ENCODE results near the gene MEGF11.

MEGF11 gene

DNA sequence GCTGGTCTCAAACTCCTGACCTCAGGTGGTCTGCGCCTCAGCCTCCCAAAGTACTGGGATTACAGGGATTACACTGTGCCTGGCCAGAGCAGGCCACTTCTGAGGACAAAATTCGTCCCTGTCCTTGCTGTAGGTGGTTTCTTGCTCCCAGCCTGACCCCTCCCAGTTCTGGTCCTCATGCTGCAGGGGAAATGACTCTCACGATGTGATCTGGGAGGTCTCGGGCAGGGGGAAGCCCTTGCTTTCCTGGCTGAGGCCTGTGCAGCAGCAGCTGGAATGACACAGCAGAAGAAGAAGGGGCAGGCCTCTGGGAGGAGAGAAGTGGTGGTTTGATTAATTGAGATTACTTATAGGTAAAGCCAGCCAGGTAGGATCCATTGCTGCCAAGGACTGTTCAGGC is 39.3 kb downstream of the MEGF11 start:
- no peak for DNase-seq

DNA sequence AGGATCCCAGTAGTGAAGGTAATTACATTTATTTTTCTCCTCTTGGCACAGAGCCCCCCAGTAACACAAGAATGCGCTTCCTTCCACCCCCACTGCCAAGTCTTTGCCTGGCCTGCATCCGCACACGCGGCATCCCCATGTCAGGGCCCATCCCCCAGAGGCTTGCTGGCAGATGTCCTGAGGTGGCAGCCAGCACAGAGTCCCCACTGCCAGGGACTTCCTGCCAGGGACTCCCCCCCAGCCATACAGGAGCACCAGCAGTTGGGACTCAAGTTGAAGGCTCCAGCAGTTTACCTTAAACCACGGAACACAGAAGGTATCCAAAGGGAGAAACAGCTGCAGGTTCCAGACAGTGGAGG is 41.0 kb downstream of the MEGF11 start:
- no peak for DNase-seq

DNA sequence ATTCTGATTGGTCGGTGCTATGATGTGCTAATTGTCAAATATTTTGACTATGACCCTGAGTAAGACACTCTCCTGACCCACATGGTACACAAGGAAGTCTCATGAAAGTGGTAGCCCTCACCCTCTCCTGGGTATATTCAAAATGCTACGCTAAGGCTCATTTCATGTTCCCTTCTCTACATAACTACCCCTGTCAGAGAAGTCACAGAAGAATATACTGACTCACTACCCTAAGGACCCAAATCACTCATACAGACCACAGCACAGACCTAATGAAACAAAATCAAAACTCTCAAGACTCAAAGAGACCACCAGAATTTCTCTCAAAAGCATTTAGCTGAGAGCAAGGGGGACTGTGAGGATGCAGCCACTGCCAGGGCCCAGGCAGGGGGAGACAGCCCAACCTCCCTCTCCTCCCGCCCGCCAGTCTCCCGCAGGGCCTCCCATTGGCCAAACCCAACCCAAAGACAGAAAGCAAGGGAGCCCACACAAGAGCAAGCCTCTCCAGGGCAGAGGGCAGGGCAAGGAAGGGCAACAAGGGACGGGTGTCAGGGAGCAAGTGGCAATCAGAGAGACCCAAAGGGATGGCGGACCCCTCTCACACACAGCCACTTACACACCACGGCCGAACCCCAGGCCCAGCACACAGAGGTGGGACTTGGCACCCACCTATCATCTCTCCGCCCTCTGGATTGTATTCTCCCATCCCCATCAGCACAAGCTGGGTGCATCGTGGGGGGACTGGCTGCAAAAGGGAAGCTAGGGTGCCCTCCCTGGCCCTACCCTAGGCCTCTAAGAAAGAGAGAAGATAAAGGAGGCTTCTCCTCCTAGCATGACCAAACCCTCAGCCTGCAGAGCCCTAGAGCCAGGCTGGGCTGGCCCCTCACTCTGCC is 41.6 kb downstream of the MEGF11 start:
- no peak for DNase-seq

DNA sequence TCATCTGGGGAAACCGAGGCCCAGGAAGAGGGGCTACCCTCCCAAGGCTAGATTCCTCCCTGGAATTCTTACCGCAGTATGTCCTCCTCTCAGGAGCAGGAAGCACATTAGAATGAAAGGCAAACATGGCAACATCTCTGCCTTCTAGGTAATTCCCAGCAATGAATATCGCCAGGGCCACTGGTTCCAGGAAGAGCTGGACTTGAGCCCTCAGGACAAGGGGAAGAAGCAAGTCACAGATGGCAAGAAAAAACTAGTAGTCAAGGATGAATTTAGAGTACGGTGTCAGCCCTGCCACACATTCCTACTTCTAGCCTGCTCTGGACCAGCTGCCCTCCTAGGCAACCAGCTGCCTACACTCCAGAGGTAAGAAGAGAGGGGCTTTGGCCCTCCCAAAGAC is 42.9 kb downstream of the MEGF11 start:
- DNase-seq: no peak

DNA sequence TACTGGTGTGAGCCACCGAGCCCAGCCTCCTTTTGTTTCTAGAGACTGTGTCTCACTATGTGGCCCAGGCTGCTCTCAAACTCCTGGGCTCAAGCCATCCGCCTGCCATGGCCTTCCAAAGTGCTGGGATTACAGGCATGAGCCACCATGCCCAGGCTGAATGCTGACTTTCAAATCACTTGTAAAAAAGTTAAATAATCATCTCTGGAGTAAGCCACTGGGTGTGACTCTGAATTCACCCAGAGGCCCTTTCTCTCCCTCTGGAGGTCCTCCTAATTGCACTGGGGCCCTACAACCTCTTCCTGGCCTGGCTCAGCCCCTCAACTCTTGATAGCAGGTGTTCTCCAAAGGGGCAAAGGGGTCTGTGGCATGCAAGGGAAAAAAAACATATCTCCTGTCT is 54.8 kb downstream of the MEGF11 start:
- DNase-seq: no peak

DNA sequence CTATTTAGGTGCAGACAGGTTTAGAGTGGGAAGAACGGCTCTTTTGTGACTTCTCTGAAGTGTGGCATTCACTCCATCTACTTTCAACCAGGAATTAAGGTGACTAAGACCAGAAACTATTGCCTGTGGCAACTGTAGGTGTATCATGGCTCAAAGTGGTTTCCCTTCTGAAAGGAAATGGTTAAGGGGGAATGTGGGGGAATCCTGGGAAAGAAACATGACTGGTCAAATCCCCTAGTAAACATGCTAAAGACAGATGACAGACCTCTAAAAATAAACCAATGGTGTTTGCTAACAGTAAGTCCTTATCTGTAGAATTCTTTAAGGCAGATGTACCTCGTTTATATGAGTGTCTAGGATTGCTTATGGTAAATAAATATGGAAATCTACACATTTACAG is 56.9 kb downstream of the MEGF11 start:
- no peak for DNase-seq

DNA sequence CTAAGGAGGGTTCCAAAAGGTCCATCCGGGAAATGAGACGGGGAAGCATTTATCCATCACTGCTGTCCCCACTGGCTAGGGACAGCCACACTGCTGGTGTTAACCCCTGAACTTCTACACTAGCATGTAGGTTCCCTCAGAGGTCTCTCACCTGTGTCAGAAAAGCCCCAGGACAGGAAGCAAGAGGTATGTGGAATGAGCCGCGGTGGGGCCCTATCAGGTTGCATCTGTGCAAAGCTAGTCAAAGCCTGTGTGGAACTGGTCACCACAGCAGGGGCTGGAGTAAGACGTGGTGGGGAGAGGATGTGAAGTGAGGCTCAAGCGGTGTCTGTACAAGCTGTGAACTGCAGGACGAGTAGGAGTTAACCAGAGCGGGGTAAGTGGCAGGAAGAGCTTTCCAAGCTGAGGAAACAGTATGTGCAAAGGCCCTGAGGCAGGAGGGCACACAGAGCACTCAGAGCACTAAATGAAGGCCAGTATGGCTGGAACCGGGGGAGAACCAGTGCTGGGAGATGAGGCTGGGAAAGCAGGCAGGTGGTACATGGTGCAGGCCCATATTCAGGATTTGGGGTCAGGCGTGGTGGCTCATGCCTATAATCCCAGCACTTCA is 57.8 kb downstream of the MEGF11 start:
- DNase-seq: no peak

DNA sequence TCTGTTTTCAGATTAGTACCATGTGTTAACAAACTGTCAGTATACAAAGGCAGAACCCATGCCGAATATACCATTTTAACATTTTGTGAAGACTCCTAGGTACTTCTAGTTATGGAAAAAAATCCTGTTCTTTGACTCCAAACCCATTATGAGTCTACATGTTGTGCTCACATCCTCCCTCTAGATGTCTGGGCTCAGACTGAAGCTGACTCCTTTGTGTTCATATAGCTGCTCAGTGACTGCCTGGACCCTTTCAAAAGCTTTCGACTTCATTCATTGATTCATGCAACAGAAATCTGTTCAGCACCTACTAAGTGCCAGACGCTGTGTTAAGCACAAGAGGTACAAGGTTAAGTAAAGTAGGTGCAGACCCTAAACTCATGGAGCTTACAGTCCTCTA is 60.5 kb downstream of the MEGF11 start:
- no peak for DNase-seq

DNA sequence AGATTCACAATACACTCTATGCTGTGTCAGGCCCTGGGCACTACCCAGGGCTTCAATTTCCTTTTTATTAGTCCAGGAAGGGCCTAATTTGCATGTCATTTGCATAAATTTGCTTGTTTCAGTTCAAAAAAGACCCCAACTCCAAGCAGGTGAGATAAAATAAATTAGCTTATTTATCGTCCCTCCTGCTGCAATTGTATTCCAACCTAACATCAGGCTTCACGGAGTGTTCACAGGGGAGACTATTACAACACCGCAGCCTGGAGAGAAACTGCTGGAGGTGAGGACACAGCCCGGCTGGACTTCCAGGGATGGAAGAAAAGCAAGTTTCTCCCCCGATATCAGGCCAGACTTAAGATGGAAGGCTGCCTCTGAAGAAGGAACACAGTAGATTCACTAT is 62.8 kb downstream of the MEGF11 start:
- no peak for DNase-seq

DNA sequence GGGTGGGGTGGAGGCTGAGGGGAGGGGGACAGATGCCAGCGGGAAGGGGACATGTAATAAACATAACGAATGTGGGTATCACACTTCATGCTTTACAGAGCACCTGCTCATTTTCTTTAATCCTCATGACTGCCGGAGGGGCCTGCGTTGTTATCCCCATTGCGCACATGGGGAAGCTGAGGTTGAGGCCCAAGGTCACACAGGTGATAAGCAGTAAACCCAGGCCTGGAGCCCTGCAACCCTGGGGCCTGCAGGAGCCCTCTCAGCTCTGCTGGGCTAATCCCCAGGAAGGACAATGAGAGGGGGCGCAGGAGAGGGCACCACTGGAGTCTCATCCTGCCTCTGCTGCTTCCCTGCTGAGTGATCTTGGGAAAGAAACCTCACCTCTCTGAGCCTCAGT is 64.3 kb downstream of the MEGF11 start:
- no peak for DNase-seq

DNA sequence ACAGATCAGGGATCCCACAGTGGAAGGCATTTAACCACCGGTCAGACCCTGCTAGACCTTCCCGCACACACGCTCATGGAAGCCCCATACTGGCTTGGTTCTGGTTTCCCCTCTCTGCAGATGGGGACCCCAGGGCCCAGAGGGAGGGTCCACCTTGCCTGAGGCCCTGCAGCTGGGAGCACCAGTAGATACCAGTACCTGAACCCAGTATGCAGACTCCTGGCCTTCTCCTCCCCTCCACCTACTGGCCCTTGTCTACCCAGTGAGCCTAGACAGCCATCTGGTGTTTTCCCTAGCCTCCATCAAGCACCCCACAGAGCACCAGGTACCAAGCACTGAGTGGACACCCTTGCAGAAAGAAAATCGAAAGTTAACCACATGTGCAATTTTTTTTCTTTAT is 65.1 kb downstream of the MEGF11 start:
- peak; percentile 16 for DNase-seq

DNA sequence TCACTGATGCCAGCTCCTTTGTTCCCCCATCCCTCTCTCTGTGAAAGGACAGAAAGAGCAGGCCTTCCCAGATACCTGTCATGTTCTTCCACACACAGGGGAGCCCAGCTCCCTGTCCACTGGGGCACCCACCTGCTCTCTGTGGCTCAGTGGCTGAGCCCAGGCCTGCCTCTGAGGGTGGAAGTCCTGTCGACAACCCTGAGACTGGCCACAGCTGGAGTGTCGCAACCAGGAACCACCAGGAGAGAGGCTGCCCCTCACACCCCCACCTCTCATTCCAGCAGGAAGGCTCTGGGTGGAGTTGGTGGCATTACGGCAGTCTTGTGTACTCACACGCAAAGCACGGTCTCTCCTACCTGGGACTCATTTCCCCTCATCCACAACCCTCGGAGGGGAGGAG is 66.3 kb downstream of the MEGF11 start:
- DNase-seq: no peak

DNA sequence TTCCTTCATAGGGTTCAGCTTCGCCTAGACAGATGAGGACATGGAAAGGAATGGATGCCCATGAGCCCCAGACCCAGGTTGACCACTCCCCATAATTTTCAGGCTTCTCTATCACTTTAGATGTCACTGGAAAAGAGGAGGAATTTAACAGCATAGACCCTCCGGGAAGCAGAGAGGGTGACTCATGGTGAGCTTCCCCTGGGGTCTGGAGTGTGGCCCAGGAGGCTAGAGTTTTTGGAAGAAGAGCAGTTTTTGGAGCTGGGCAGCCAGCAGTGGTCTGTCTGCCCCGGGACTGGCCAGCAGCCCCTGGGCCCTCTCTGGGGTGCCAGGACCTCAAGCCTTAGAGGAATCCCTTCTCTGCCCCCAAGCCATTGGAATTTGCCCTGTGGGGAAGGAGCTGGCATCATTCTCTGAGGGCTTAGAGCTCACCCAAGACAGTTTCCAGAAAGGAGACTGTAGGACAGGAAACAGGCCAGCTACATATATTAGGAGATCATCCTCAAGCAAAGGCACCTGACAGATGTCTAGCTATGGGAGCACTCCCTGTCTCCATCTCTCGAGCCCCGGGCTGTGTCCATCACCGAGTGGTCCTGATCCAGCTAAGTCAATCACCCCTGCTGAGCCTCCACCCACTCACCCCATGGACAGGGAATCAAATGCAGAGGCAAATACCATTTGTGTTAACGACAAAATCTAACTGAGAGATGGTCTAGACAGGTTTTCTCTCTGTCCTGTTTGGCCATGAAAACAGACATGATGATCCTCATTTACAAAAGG is 67.3 kb downstream of the MEGF11 start:
- DNase-seq: no peak

DNA sequence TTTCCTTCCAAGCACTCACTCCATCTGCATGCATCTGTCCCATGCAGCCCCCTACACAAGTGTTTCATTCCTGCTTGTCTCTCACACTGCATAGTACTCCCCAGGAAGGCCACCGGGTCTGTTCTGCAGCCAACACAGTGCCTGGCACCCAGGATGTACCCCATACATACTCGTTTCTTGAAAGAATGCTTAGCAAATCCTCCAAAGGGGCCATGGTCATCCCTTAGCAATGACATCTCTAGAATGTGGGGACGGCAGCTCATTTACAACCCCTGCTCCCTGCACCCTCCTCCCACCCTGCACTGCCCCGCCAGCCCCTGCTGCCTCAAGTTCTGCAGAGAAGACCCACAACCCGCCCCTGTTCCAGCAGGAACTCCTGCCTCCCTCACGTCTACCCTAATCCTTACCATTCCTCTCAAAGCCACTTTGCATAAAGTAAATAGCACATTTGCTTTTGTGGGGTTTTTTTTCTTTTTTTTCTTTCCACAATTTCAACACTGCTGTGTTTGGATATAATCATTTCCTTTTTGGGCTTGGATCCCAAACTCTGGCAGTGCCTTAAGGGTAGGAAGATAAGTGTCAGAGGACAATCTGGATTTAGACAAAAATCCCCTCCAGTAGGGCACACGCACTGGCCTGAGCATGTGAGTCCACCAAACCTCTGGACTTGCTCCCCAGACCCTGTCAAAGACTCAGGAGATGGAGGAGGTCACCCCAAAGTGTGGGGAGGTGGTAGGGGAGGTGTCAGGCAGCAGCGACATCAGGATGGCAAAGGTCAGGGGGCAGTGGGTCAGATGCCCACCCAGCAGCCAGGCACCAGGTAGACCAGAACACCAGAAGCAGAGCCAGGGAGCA is 68.4 kb downstream of the MEGF11 start:
- DNase-seq: no peak

DNA sequence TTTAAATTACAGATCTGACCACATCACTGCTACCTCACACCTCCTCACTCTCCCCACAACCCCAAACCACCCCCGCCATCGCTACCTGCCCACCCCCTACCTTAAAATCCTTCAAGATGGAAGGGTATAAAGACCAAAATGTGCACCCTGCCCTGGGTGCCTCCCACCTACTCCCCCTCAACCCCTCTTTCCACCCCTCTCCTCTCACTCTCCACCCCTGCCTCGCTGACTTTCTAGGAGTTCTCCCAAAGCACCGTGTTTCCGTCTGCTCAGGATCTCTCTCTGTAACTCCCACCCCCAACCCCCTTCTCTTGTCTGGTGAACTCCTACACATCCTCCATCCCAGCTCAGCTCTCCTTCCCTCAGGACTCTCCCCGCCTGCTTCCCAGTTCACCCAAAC is 69.1 kb downstream of the MEGF11 start:
- no peak for DNase-seq

DNA sequence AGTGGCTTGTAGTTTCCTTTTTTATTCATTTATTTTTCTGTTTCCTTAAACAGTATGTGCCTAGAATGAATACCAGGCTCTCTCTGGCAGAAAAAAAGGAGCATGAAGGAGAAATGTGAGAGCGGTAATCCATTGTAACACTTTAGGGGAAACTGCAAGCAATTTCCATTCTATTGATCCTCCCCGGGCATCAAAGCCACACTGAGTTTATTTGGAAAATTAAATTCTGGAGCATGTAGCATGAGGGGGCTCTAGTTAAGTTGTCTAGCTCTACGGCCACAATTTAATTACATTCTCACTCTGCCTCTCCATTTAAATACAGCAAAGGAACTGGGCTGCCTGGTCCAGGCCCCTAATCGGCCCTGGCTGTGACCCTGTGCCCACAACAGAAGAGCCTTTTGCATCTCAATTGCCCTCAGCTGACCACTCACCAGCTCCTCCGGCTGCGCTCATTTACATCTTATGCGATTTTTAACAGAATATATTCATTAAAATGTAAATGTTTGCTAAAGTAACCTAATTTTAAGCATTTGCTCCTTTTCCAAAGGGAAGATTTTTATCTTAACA is 72.9 kb downstream of the MEGF11 start:
- no peak for DNase-seq

DNA sequence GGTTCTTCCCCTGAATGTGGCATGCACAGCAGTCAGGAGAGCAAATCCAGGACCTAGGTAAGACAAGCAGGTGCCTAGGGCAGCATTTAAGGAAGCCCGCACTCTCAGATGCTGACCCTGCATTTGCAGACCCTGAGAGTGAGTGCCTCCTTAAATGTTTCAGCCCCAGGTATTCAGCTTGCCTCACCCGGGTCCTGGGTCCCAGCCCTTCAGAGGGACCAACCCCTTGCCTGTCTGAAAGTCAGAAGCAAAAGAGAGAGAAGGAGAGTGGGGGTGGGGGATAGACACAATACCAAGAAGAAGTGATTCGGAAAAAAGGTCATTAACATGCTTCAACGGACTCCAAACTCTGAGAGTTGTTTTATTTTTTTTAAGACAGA is 75.0 kb downstream of the MEGF11 start:
- no peak for DNase-seq

DNA sequence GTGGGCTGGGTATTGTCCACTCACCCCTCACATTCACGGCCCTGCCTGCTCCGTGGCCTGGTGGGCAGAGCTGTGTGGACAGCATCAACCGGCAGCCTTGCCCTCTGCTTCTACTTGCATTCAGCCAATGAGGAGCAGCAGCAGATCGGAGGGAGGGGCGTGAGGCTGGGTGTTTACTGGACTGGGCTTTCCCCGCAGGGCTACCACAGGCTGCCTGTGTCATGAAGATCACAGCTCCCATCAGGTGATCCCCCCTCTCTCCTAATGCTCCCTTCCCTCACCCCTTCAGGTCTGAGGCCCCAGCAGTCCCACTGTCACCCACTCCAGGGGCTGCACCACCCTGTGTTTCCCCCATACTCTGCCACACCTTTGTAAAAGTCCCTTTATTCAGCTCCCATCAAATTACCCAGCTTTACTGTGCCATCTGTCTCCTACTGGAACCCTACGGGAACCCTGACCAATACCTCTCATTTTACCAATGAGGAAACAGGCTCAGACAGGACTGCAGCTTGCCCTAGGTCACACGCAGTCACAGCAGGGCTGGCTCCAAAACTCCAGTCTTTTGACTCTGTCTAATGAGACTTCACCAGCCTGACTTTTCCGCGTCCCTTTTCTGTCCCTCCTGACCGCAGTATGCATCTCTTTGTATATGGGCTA is 81.1 kb downstream of the MEGF11 start:
- DNase-seq: no peak

DNA sequence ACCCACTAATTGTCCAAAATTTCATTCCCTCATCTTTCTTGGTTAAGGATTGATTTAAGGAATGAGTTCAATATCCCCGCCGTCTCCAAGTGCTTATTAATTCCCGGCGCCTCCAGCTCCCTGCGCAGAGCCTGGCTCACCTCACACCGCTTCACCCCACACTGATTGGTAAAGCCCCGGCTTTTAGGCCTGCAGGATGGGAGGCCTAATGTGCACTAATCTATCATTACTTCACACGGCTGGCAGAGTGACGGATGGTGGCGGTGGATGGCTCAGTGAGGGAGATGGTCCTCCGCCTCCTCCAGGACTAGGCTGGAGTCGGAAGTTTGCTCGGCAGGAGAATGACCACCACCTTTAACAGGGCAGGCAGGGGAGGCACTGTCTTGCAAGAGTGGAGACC is 81.7 kb downstream of the MEGF11 start:
- no peak for DNase-seq

DNA sequence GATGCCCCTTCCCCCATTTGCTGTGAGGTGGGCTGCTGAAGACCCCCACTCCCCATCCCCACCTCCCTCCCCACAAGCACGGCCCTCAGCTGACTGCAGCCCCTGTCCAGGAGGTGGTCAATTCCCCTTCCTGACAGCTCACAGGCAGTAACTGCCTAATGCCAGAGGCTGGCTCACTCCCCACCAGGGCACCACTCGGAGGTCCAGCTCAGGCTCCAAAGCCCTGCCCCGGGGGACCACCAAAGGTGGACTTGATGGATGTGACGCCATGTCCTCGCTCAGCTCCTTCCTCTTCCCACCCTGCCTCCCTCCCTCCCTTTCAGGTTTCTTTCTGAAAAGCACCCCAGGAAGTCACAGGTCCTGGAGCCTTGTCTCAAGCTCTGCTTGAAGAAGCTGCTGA is 82.8 kb downstream of the MEGF11 start:
- no peak for DNase-seq

DNA sequence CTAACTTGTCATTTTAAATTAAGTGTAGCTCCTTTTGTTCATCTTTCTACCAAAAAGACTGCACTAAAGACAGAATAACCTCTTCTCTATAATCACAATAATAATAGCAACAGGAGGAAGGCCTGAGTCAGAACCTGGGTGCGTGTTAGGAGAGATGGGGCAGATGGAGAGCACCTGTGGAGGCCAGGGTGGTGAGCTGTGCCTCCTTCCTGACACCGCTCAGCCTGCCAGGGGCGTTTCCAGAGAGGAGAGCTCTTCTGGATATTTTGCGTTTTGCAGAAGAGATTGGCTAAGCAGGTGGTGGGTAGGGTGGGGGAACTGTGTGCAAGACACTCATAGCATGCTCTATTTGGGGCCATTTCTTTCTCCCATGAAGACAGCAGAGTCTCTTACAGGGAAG is 83.5 kb downstream of the MEGF11 start:
- no peak for DNase-seq

DNA sequence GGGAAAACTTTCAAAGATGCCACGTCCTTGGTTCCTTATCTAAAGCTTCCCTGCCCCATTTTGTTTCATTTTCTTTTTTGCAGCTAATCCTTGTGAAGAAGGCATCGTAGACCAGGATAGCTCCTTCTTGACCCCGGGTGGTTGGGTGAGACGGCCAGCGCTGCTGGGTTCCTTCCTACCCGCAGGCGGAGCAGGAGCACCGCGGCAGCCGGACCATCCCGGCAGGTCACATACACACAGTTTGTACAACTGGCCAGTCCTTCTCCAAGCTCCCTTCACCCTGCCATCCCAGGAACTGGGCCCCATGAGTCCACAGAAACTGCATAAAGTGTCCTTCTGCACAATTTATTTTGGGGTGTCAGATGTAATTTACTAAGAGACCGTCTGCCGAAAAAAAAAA is 83.9 kb downstream of the MEGF11 start:
- no peak for DNase-seq

All from NCI-H146 (cell line).